ENCODE results near the gene REPS2. TPM values are rescaled to one million over a fixed set of nuclear protein-coding genes. Genes with fewer than 3 reads are reported as not detected.

Gene REPS2
- total and polyA plus RNA-seq, 2 experiments from 2014 or later: 1.2 to 4.4 TPM

DNA sequence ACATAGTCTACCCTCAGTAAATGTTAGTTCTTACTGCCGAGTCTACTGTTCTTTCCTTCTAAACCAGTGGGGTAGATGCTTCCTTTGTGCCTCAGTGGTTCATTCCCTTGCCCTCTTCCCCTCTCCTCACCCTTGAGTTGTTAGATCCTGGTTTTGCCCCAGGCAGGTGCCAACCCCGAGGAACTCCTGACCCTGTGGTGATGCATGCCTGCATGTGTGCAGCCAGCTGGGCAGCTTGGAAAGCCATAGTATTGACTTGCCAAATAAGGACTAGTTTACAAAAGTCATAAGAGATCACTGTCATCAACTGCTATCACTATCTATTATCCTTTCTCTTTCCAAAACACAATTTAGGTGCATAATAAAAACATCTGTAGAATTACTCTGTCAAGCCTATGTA lies 50.9 kb downstream of the REPS2 start:
- no peak overlapping the region for H3K27ac ChIP-seq (ENCODE audit: low read depth)
- H3K79me2 ChIP-seq (replicated peaks; ENCODE audit: insufficient read depth): no peaks in the 10 kb centered on the region
- H3F3A ChIP-seq (replicated peaks; ENCODE audit: low read depth): no peaks in the 10 kb centered on the region
- Mint-ChIP-seq H3K4me3 (no peak overlapping the region), H3K9me3 (no peaks in the 10 kb centered on the region), H3K27me3 (ENCODE audit: insufficient read depth, low read depth, poor library complexity) (peaks cover 2% of the 10 kb centered on the region), H3K36me3 (ENCODE audit: low read depth) (no peaks in the 10 kb centered on the region), H3K4me1 (no peaks in the 10 kb centered on the region), H3K27ac (no peak overlapping the region)
- TF ChIP-seq NANOG (IDR thresholded peaks at IDR 0.05; ENCODE audit: borderline replicate concordance): no peak
- TF ChIP-seq EZH2 (IDR thresholded peaks at IDR 0.05; ENCODE audit: low read depth, unreplicated experiment): no peak
- TF ChIP-seq POLR2AphosphoS5 (IDR thresholded peaks at IDR 0.05; ENCODE audit: low read depth): no peak
- TF ChIP-seq, protein P1, sequence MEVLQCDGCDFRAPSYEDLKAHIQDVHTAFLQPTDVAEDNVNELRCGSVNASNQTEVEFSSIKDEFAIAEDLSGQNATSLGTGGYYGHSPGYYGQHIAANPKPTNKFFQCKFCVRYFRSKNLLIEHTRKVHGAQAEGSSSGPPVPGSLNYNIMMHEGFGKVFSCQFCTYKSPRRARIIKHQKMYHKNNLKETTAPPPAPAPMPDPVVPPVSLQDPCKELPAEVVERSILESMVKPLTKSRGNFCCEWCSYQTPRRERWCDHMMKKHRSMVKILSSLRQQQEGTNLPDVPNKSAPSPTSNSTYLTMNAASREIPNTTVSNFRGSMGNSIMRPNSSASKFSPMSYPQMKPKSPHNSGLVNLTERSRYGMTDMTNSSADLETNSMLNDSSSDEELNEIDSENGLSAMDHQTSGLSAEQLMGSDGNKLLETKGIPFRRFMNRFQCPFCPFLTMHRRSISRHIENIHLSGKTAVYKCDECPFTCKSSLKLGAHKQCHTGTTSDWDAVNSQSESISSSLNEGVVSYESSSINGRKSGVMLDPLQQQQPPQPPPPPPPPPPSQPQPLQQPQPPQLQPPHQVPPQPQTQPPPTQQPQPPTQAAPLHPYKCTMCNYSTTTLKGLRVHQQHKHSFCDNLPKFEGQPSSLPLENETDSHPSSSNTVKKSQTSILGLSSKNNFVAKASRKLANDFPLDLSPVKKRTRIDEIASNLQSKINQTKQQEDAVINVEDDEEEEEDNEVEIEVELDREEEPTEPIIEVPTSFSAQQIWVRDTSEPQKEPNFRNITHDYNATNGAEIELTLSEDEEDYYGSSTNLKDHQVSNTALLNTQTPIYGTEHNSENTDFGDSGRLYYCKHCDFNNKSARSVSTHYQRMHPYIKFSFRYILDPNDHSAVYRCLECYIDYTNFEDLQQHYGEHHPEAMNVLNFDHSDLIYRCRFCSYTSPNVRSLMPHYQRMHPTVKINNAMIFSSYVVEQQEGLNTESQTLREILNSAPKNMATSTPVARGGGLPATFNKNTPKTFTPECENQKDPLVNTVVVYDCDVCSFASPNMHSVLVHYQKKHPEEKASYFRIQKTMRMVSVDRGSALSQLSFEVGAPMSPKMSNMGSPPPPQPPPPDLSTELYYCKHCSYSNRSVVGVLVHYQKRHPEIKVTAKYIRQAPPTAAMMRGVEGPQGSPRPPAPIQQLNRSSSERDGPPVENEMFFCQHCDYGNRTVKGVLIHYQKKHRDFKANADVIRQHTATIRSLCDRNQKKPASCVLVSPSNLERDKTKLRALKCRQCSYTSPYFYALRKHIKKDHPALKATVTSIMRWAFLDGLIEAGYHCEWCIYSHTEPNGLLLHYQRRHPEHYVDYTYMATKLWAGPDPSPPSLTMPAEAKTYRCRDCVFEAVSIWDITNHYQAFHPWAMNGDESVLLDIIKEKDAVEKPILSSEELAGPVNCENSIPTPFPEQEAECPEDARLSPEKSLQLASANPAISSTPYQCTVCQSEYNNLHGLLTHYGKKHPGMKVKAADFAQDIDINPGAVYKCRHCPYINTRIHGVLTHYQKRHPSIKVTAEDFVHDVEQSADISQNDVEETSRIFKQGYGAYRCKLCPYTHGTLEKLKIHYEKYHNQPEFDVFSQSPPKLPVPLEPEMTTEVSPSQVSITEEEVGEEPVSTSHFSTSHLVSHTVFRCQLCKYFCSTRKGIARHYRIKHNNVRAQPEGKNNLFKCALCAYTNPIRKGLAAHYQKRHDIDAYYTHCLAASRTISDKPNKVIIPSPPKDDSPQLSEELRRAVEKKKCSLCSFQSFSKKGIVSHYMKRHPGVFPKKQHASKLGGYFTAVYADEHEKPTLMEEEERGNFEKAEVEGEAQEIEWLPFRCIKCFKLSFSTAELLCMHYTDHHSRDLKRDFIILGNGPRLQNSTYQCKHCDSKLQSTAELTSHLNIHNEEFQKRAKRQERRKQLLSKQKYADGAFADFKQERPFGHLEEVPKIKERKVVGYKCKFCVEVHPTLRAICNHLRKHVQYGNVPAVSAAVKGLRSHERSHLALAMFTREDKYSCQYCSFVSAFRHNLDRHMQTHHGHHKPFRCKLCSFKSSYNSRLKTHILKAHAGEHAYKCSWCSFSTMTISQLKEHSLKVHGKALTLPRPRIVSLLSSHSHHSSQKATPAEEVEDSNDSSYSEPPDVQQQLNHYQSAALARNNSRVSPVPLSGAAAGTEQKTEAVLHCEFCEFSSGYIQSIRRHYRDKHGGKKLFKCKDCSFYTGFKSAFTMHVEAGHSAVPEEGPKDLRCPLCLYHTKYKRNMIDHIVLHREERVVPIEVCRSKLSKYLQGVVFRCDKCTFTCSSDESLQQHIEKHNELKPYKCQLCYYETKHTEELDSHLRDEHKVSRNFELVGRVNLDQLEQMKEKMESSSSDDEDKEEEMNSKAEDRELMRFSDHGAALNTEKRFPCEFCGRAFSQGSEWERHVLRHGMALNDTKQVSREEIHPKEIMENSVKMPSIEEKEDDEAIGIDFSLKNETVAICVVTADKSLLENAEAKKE (CRISPR knock-in tag; IDR thresholded peaks at IDR 0.05): no peak
- TF ChIP-seq ZNF331 (CRISPR knock-in tag; IDR thresholded peaks at IDR 0.05; ENCODE audit: low read depth): no peak
- TF ChIP-seq STAT1 (IDR thresholded peaks at IDR 0.05; ENCODE audit: unreplicated experiment): no peak
- TF ChIP-seq JUNB (IDR thresholded peaks at IDR 0.05; ENCODE audit: unreplicated experiment): no peak
- TF ChIP-seq, protein P2, sequence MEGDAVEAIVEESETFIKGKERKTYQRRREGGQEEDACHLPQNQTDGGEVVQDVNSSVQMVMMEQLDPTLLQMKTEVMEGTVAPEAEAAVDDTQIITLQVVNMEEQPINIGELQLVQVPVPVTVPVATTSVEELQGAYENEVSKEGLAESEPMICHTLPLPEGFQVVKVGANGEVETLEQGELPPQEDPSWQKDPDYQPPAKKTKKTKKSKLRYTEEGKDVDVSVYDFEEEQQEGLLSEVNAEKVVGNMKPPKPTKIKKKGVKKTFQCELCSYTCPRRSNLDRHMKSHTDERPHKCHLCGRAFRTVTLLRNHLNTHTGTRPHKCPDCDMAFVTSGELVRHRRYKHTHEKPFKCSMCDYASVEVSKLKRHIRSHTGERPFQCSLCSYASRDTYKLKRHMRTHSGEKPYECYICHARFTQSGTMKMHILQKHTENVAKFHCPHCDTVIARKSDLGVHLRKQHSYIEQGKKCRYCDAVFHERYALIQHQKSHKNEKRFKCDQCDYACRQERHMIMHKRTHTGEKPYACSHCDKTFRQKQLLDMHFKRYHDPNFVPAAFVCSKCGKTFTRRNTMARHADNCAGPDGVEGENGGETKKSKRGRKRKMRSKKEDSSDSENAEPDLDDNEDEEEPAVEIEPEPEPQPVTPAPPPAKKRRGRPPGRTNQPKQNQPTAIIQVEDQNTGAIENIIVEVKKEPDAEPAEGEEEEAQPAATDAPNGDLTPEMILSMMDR (conservative IDR thresholded peaks at IDR 0.05; ENCODE audit: low read depth in 2 of 2): no peak
- TF ChIP-seq CREB1 (CRISPR knock-in tag; IDR thresholded peaks at IDR 0.05; ENCODE audit: low read depth): no peak
- no peak for TF ChIP-seq EZH2phosphoT487 (IDR thresholded peaks at IDR 0.05; ENCODE audit: unreplicated experiment)
- TF ChIP-seq, protein P3, sequence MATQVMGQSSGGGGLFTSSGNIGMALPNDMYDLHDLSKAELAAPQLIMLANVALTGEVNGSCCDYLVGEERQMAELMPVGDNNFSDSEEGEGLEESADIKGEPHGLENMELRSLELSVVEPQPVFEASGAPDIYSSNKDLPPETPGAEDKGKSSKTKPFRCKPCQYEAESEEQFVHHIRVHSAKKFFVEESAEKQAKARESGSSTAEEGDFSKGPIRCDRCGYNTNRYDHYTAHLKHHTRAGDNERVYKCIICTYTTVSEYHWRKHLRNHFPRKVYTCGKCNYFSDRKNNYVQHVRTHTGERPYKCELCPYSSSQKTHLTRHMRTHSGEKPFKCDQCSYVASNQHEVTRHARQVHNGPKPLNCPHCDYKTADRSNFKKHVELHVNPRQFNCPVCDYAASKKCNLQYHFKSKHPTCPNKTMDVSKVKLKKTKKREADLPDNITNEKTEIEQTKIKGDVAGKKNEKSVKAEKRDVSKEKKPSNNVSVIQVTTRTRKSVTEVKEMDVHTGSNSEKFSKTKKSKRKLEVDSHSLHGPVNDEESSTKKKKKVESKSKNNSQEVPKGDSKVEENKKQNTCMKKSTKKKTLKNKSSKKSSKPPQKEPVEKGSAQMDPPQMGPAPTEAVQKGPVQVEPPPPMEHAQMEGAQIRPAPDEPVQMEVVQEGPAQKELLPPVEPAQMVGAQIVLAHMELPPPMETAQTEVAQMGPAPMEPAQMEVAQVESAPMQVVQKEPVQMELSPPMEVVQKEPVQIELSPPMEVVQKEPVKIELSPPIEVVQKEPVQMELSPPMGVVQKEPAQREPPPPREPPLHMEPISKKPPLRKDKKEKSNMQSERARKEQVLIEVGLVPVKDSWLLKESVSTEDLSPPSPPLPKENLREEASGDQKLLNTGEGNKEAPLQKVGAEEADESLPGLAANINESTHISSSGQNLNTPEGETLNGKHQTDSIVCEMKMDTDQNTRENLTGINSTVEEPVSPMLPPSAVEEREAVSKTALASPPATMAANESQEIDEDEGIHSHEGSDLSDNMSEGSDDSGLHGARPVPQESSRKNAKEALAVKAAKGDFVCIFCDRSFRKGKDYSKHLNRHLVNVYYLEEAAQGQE (IDR thresholded peaks at IDR 0.05; ENCODE audit: unreplicated experiment): no peak
- TF ChIP-seq, protein P4, sequence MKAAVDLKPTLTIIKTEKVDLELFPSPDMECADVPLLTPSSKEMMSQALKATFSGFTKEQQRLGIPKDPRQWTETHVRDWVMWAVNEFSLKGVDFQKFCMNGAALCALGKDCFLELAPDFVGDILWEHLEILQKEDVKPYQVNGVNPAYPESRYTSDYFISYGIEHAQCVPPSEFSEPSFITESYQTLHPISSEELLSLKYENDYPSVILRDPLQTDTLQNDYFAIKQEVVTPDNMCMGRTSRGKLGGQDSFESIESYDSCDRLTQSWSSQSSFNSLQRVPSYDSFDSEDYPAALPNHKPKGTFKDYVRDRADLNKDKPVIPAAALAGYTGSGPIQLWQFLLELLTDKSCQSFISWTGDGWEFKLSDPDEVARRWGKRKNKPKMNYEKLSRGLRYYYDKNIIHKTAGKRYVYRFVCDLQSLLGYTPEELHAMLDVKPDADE (IDR thresholded peaks at IDR 0.05): no peak
- no peak for TF ChIP-seq ZNF114 (CRISPR knock-in tag; IDR thresholded peaks at IDR 0.05)
- no peak overlapping the region for H3K4me3 ChIP-seq
- H3K4me1 ChIP-seq (ENCODE audit: insufficient read depth): no peaks in the 10 kb centered on the region
- no peaks in the 10 kb centered on the region for H4K20me1 ChIP-seq (replicated peaks; ENCODE audit: insufficient read depth)
- no peaks in the 10 kb centered on the region for H3K9me2 ChIP-seq (ENCODE audit: insufficient read depth)
- no peaks in the 10 kb centered on the region for H3K36me3 ChIP-seq (ENCODE audit: insufficient read depth)
- DNase-seq (ENCODE audit: low spot score) (no peak), ATAC-seq (no peak)
- no peak overlapping the region for H3K4me2 ChIP-seq
- no peaks in the 10 kb centered on the region for H3K27me3 ChIP-seq (ENCODE audit: insufficient read depth)
- no peak overlapping the region for H2AFZ ChIP-seq

Measured in GM23338 (cell line).